Measurements from ENCODE around the gene MTMR1.
A peak's percentile ranks its signal among the peaks of the same experiment; 100 is the strongest.

GRCh38 chrX:150772150-150772970 is 79.2 kb downstream of the MTMR1 start:
- TF ChIP-seq CTCF (IDR thresholded peaks at IDR 0.05) (peak; percentile 53 to 91 (median 69)), EP300 (IDR thresholded peaks at IDR 0.05) (no peak)

Measured in tibial nerve (tissue), 4 donors.